GM19099 (cell line): ENCODE data around the gene HMGN2.

Experiments used
- POLR2A ChIP-seq: IDR thresholded peaks from 3 replicates; pipeline ENCODE4 v1.6.1; 2011; ENCODE audit warnings: low read depth; ENCODE audit not compliant: insufficient read length; ENCODE audit errors: extremely low read depth

HMGN2 gene

GRCh38 chr1:26472320-26472900 lies at the start of gene HMGN2:
TSS of gene HMGN2 (plus strand) at chr1:26472440. CDS start at chr1:26472613, 173 bp downstream.
- TF ChIP-seq POLR2A: peak; percentile 92

- TF ChIP-seq POLR2A: no peak
Measured at GRCh38 chr1:26429721-26430120, 42.5 kb upstream of the HMGN2 start.

DNA sequence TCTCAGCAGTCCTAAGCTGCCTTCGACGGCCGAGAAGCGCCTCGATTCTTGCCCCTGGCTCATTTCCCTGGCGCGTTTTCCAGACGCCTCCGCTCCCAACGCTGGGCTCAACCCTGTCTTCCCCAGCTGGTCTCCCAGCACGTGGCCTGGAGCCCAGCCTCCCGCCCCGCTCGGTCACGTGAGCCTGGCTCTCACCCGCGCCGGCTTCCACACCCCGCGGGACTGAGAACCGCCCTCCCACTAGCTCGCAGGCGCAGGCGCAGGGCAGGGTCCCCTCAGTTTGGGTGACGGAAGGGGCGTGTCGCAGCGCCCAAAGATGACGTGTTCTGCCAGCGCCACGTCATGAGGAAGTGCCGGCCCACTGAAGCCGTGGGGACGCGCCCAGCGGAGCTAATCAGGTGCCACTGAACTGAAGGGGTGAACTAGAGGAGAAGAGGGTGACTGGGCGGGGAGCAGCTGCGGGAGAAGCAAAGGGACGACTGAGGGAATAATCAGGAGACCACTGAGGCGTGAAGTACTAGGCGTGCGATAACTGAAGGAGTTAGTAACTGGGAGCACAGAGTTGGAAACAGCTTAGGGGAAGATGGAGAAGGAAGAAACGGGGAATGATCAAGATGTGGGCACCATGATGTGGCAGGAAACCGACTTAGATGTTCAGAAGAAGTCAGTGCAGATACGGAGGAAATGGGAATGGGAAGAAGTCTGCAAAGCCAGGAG lies 40.1 kb upstream of the HMGN2 start, which contains the start of gene DHDDS:
Gene DHDDS, plus strand, starts transcription at position 343 of the 717 bp plus-strand sequence. CDS start 625 bp downstream, outside the sequence.
- peak; percentile 94 for TF ChIP-seq POLR2A

- no peak for TF ChIP-seq POLR2A
Measured at GRCh38 chr1:26432793-26433192, 39.4 kb upstream of the HMGN2 start.

DNA sequence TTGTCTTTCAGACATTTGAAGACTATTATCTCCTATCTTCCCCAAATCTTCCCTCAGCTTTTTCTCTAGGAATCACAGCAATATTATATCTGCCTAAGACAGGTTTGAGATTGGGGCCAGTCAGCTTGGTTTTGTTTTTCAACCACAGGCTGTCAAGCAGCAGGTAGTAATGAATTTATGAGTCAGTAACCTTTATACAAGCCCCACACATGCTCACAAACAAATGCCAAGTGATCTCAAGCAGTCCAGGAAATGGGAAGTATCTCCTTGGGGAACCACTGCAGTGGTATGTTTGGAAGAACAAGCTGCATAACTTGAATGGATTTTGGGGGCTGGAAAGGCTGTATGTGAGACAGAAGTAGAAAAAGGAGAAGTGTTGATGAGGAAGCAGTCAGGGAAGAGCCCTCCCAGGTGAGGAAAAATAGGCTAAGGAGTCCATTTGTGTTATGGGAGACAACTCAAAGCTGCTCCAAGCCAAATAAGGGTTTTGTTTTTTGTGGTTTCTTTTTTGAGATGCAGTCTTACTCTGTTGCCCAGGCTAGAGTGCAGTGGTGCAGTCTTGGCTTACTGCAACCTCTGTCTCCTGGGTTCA lies 38.0 kb upstream of the HMGN2 start:
- no peak for TF ChIP-seq POLR2A

GRCh38 chr1:26438041-26438440 lies 34.2 kb upstream of the HMGN2 start:
- no peak for TF ChIP-seq POLR2A

DNA sequence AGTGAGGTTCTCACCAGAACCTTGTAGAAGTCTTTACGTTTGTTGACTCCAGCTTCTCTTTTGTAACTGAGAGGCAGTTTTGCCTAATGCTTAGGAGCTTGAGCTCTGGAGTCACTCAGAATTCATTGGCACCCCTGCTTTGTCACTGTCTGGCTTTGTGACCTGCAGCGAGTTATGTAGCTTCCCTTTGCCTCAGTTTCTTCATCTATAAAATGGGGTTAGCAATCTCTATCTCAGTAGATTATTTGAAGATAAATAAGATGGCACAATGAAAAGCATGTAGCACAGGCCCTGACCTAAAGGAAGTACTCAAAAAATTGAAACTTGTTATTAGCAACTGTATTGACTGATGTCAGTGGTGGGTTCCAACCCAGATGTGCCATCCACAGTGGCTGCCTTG lies 32.0 kb upstream of the HMGN2 start:
- TF ChIP-seq POLR2A: no peak

- no peak for TF ChIP-seq POLR2A
Measured at GRCh38 chr1:26449868-26450267, 22.4 kb upstream of the HMGN2 start.

GRCh38 chr1:26450908-26451307 lies 21.3 kb upstream of the HMGN2 start:
- no peak for TF ChIP-seq POLR2A

GRCh38 chr1:26452459-26453183 lies 19.6 kb upstream of the HMGN2 start:
- TF ChIP-seq POLR2A: no peak

DNA sequence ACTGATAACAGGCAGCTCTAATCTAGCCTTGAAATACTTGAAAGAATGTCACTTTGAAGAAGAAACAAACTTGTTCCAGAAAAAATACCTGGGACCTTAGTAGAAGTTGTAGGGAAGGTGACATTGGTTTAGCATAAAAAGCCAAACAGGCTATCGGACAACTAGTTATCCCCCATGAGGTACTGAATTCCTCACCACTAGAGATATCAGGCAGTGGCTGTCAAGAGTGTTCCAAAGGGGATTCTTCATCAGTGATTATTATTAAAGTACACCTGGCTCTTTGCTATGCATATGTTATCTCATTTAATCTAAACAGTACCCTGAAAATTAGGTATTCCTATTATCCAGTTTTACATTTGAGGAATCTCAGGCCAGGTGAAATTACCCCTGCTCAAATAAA lies 13.1 kb upstream of the HMGN2 start:
- no peak for TF ChIP-seq POLR2A

- TF ChIP-seq POLR2A: no peak
Measured at GRCh38 chr1:26459573-26460031, 12.6 kb upstream of the HMGN2 start.

- no peak for TF ChIP-seq POLR2A
Measured at GRCh38 chr1:26468911-26469310, 3.3 kb upstream of the HMGN2 start.

DNA sequence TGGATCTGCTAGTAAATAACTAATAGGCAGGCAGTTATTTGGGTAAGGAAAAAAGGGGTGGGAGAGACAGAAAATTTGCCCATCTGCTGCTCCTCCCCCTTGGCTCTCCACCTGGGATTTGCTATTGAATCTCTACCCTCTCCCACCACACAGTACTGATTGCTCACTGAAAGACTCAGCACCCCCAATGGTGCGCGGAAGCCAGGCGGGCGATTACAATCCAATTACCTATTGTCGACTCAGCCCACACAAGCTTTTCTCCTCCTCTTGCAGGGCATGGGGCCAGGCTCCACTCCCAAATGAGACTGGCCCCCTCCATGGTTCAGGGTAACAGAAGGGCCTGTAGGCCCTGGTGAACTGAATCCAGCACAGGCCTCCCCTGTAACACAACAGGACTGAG lies 2.7 kb upstream of the HMGN2 start:
- no peak for TF ChIP-seq POLR2A

- TF ChIP-seq POLR2A: no peak
Measured at GRCh38 chr1:26470878-26471497, 1.3 kb upstream of the HMGN2 start.
